OCI-LY7 (cell line): Measurements from ENCODE around the gene EIF2AK3.

Experiments used
- EZH2phosphoT487 ChIP-seq: fragments of 200-600 bp; sonication (generic); IDR thresholded peaks from 2 replicates; pipeline ENCODE4 v1.6.1; 2018; ENCODE audit warnings: low read depth, borderline replicate concordance, mild to moderate bottlenecking, mixed run types, antibody characterized with exemption, low read length, moderate library complexity, mixed read lengths
- TF ChIP-seq, protein P1 (sequence below): fragments of 200-600 bp; sonication (generic); conservative IDR thresholded peaks from 2 replicates; pipeline ENCODE4 v1.5.1; 2014; ENCODE audit warnings: mild to moderate bottlenecking, antibody characterized with exemption, low read length, moderate library complexity, mixed read lengths

DNA sequence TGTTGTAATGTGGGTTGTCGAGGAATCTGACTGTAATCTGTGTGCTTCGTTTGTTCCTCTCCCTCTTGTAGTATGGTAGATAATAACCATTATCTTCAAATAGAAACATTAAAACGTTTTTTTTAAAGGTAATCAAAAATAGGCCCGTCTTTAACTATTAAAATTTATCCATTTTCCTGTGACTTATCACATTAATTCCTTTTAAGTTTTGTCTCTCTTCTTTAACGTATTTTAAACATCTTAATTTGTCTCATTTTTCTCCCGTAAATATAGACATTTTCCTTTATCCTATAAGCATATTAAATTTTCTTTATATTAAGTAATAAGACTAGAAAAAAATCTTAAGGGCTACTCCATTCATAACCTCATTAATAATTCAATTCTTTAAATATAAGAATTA is 41.3 kb downstream of the EIF2AK3 start:
- TF ChIP-seq, protein P1, sequence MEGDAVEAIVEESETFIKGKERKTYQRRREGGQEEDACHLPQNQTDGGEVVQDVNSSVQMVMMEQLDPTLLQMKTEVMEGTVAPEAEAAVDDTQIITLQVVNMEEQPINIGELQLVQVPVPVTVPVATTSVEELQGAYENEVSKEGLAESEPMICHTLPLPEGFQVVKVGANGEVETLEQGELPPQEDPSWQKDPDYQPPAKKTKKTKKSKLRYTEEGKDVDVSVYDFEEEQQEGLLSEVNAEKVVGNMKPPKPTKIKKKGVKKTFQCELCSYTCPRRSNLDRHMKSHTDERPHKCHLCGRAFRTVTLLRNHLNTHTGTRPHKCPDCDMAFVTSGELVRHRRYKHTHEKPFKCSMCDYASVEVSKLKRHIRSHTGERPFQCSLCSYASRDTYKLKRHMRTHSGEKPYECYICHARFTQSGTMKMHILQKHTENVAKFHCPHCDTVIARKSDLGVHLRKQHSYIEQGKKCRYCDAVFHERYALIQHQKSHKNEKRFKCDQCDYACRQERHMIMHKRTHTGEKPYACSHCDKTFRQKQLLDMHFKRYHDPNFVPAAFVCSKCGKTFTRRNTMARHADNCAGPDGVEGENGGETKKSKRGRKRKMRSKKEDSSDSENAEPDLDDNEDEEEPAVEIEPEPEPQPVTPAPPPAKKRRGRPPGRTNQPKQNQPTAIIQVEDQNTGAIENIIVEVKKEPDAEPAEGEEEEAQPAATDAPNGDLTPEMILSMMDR: no peak
- TF ChIP-seq EZH2phosphoT487: no peak
